Activated CD4-positive, alpha-beta memory T cell treated with anti-CD3 and anti-CD28 coated beads for 36 hours (primary cell): Measurements from ENCODE around the gene THAP11. TPM values are rescaled to one million over a fixed set of nuclear protein-coding genes. Genes with fewer than 3 reads are reported as not detected.

Experiments
- CTCF ChIA-PET: fragments of 350-600 bp; sonication (Branson Sonifier 250); formaldehyde crosslinking; loops from one replicate; lab custom pipeline; 2021; ENCODE audit warnings: antibody characterized with exemption, inconsistent platforms; lab: Charles Lee
- POLR2A ChIA-PET: fragments of 350-600 bp; sonication (Branson Sonifier 250); formaldehyde crosslinking; loops from one replicate; lab custom pipeline; 2021; ENCODE audit warnings: antibody characterized with exemption; lab: Charles Lee
- DNase-seq: peaks from one replicate; pipeline ENCODE4 v3.0.0-alpha.2; 2020
- H3K27ac Mint-ChIP-seq: one replicate; pipeline ENCODE4 v1.8.0; 2021; ENCODE audit warnings: mixed read lengths
- H3K27me3 Mint-ChIP-seq: one replicate; pipeline ENCODE4 v1.8.0; 2021; ENCODE audit warnings: mixed read lengths
- H3K36me3 Mint-ChIP-seq: one replicate; pipeline ENCODE4 v1.8.0; 2021; ENCODE audit warnings: mixed read lengths
- H3K4me1 Mint-ChIP-seq: one replicate; pipeline ENCODE4 v1.8.0; 2021; ENCODE audit warnings: low read depth, mixed read lengths
- H3K4me3 Mint-ChIP-seq: one replicate; pipeline ENCODE4 v1.8.0; 2021; ENCODE audit warnings: mild to moderate bottlenecking, mixed read lengths
- H3K9me3 Mint-ChIP-seq: one replicate; pipeline ENCODE4 v1.8.0; 2021; ENCODE audit warnings: mixed read lengths
- intact Hi-C: fragments of 100-400 bp; cut with micrococcal nuclease; formaldehyde crosslinking; loops from one replicate; pipeline ENCODE4 v1.15.1; 2023
- total RNA-seq, 2 experiments: library from RNA; stranded (reverse); gene quantifications; one replicate each; pipeline ENCODE4 v1.2.3, GENCODE V29; 2021

THAP11 gene
- total RNA-seq, result 10 to 100 TPM; 31.8 to 32.1 TPM

GRCh38 chr16:67841816-67842508 is at the start of gene THAP11:
TSS of gene THAP11 (plus strand) at chr16:67842320. CDS start at chr16:67842555, 235 bp downstream.
- H3K4me3 Mint-ChIP-seq, result peak within 1 kb of the TSS; percentile 90
- H3K36me3 Mint-ChIP-seq, result no peaks in the 10 kb centered on the region
- peak; percentile 97 for DNase-seq
- ChIA-PET CTCF (interaction anchor here (1.0 to 1.5 kb wide), 4 partner anchors 25 to 179 kb away, joined by 3 to 6 read pairs (median 3); no protein-coding TSS in a partner anchor), POLR2A (interaction anchor here (1.3 kb wide), 1 partner anchor 35 kb away, joined by 3 read pairs; the partner anchor contains the start of genes RANBP10 and TSNAXIP1)
- intact Hi-C loops, result loop anchor here (1.0 to 10.0 kb wide), 6 partner anchors 9 to 177 kb away; partner anchors contain the start of genes ACD, C16orf86, ENKD1 and GFOD2
- H3K4me1 Mint-ChIP-seq, result peaks cover 34% of the 10 kb centered on the region
- H3K27me3 Mint-ChIP-seq, result no peaks in the 10 kb centered on the region
- H3K27ac Mint-ChIP-seq, result peak within 1 kb of the TSS; percentile 95
- H3K9me3 Mint-ChIP-seq, result no peaks in the 10 kb centered on the region

GRCh38 chr16:67796099-67796718 is 45.9 kb upstream of the THAP11 start:
- Mint-ChIP-seq H3K27me3 (no peaks in the 10 kb centered on the region), H3K4me1 (peaks cover 26% of the 10 kb centered on the region), H3K9me3 (no peaks in the 10 kb centered on the region), H3K36me3 (peaks cover 13% of the 10 kb centered on the region), H3K4me3 (no peak overlapping the region), H3K27ac (no peak overlapping the region)
- CTCF ChIA-PET, result interaction anchor here (1.3 to 2.1 kb wide), 2 partner anchors 20 to 276 kb away, joined by 3 to 9 read pairs; no protein-coding TSS in a partner anchor
- no peak for DNase-seq
- intact Hi-C loops, result no loop called here
- POLR2A ChIA-PET, result interaction anchor here (0.6 kb wide), 1 partner anchor 57 kb away, joined by 3 read pairs; no protein-coding TSS in a partner anchor

- DNase-seq, result no peak
- CTCF ChIA-PET, result interaction anchor here (1.1 to 5.3 kb wide), 4 partner anchors 8 to 240 kb away, joined by 3 to 51 read pairs (median 4); no protein-coding TSS in a partner anchor
- Mint-ChIP-seq H3K36me3 (peaks cover 35% of the 10 kb centered on the region), H3K4me3 (no peak overlapping the region), H3K27me3 (no peaks in the 10 kb centered on the region), H3K27ac (peak overlapping the region; percentile 38), H3K4me1 (peaks cover 62% of the 10 kb centered on the region), H3K9me3 (no peaks in the 10 kb centered on the region)
- POLR2A ChIA-PET, result interaction anchor here (0.8 kb wide), 1 partner anchor 8 kb away, joined by 5 read pairs; no protein-coding TSS in a partner anchor
- intact Hi-C loops, result loop anchor here (10.0 kb wide), 1 partner anchor 276 kb away; the partner anchor contains the start of gene RIPOR1
Observed at GRCh38 chr16:67800338-67800926, 41.7 kb upstream of the THAP11 start.

GRCh38 chr16:67801241-67801640 is 40.9 kb upstream of the THAP11 start:
- Mint-ChIP-seq H3K4me3 (no peak overlapping the region), H3K27ac (peak overlapping the region; percentile 78), H3K9me3 (no peaks in the 10 kb centered on the region), H3K4me1 (peaks cover 64% of the 10 kb centered on the region), H3K36me3 (peaks cover 35% of the 10 kb centered on the region), H3K27me3 (no peaks in the 10 kb centered on the region)
- DNase-seq, result no peak
- ChIA-PET POLR2A (interaction anchor here (0.8 kb wide), 1 partner anchor 9 kb away, joined by 5 read pairs; no protein-coding TSS in a partner anchor), CTCF (interaction anchor here (1.1 to 5.3 kb wide), 3 partner anchors 15 to 239 kb away, joined by 3 to 51 read pairs (median 4); no protein-coding TSS in a partner anchor)
- intact Hi-C loops, result loop anchor here (10.0 kb wide), 1 partner anchor 276 kb away; the partner anchor contains the start of gene RIPOR1

- peak; percentile 68 for DNase-seq
- peaks cover 33% of the 10 kb centered on the region for H3K36me3 Mint-ChIP-seq
- peak overlapping the region; percentile 78 for H3K27ac Mint-ChIP-seq
- no peak overlapping the region for H3K4me3 Mint-ChIP-seq
- no peaks in the 10 kb centered on the region for H3K9me3 Mint-ChIP-seq
- intact Hi-C loops, result loop anchor here (10.0 kb wide), 1 partner anchor 277 kb away; the partner anchor contains the start of gene RIPOR1
- no peaks in the 10 kb centered on the region for H3K27me3 Mint-ChIP-seq
- POLR2A ChIA-PET, result no interaction called here
- peaks cover 60% of the 10 kb centered on the region for H3K4me1 Mint-ChIP-seq
- CTCF ChIA-PET, result interaction anchor here (0.6 to 5.3 kb wide), 3 partner anchors 14 to 321 kb away, joined by 3 to 51 read pairs (median 4); partner anchors contain the start of gene ATP6V0D1
Observed at GRCh38 chr16:67801883-67802282, 40.2 kb upstream of the THAP11 start.

- Mint-ChIP-seq H3K4me3 (no peak overlapping the region), H3K36me3 (peaks cover 33% of the 10 kb centered on the region), H3K4me1 (peaks cover 56% of the 10 kb centered on the region), H3K27me3 (no peaks in the 10 kb centered on the region), H3K27ac (peak overlapping the region; percentile 30), H3K9me3 (no peaks in the 10 kb centered on the region)
- peak; percentile 35 for DNase-seq
- ChIA-PET POLR2A (no interaction called here), CTCF (interaction anchor here (0.7 to 5.3 kb wide), 3 partner anchors 10 to 416 kb away, joined by 3 to 51 read pairs (median 3); no protein-coding TSS in a partner anchor)
- intact Hi-C loops, result loop anchor here (10.0 kb wide), 1 partner anchor 279 kb away; the partner anchor contains the start of gene RIPOR1
Observed at GRCh38 chr16:67803894-67804293, 38.2 kb upstream of the THAP11 start.

- Mint-ChIP-seq H3K9me3 (no peaks in the 10 kb centered on the region), H3K4me1 (peaks cover 53% of the 10 kb centered on the region), H3K27me3 (no peaks in the 10 kb centered on the region), H3K36me3 (peaks cover 29% of the 10 kb centered on the region), H3K27ac (peak overlapping the region; percentile 56), H3K4me3 (peak overlapping the region; percentile 93)
- intact Hi-C loops, result loop anchor here (5.0 to 10.0 kb wide), 4 partner anchors 132 to 280 kb away; partner anchors contain the start of genes C16orf86, ENKD1, PSMB10 and RIPOR1
- CTCF ChIA-PET, result interaction anchor here (5.3 kb wide), 1 partner anchor 11 kb away, joined by 51 read pairs; no protein-coding TSS in a partner anchor
- POLR2A ChIA-PET, result no interaction called here
- DNase-seq, result no peak
Observed at GRCh38 chr16:67804853-67805542, 37.1 kb upstream of the THAP11 start.

- H3K36me3 Mint-ChIP-seq, result peaks cover 25% of the 10 kb centered on the region
- DNase-seq, result peak; percentile 16
- ChIA-PET POLR2A (interaction anchor here (1.2 to 2.0 kb wide), 8 partner anchors 10 to 285 kb away, joined by 4 to 14 read pairs (median 8); partner anchors contain the start of genes CENPT, GFOD2, NUTF2 and PSMB10), CTCF (interaction anchor here (0.6 to 2.7 kb wide), 12 partner anchors 10 to 408 kb away, joined by 3 to 75 read pairs (median 4); partner anchors contain the start of gene CENPT)
- intact Hi-C loops, result loop anchor here (1.0 to 10.0 kb wide), 7 partner anchors 36 to 325 kb away; partner anchors contain the start of genes ATP6V0D1, C16orf86, ENKD1 and GFOD2
- H3K27me3 Mint-ChIP-seq, result no peaks in the 10 kb centered on the region
- H3K27ac Mint-ChIP-seq, result peak overlapping the region; percentile 56
- H3K4me1 Mint-ChIP-seq, result peaks cover 46% of the 10 kb centered on the region
- H3K4me3 Mint-ChIP-seq, result peak overlapping the region; percentile 93
- H3K9me3 Mint-ChIP-seq, result no peaks in the 10 kb centered on the region
Observed at GRCh38 chr16:67805718-67806427, 36.2 kb upstream of the THAP11 start.

- H3K9me3 Mint-ChIP-seq, result no peaks in the 10 kb centered on the region
- DNase-seq, result peak; percentile 98
- H3K4me3 Mint-ChIP-seq, result peak within 1 kb of the TSS; percentile 93
- intact Hi-C loops, result loop anchor here (1.0 to 10.0 kb wide), 7 partner anchors 36 to 325 kb away; partner anchors contain the start of genes ATP6V0D1, C16orf86, ENKD1 and GFOD2
- ChIA-PET POLR2A (interaction anchor here (0.8 to 2.0 kb wide), 10 partner anchors 10 to 285 kb away, joined by 3 to 14 read pairs (median 6); partner anchors contain the start of genes CENPT, GFOD2, NUTF2 and PSMB10), CTCF (interaction anchor here (0.6 to 2.7 kb wide), 13 partner anchors 9 to 409 kb away, joined by 3 to 75 read pairs (median 3); partner anchors contain the start of gene CENPT)
- peaks cover 22% of the 10 kb centered on the region for H3K36me3 Mint-ChIP-seq
- no peaks in the 10 kb centered on the region for H3K27me3 Mint-ChIP-seq
- peak within 1 kb of the TSS; percentile 91 for H3K27ac Mint-ChIP-seq
- peaks cover 39% of the 10 kb centered on the region for H3K4me1 Mint-ChIP-seq
Observed at GRCh38 chr16:67806428-67807147, 35.5 kb upstream of the THAP11 start, which contains the start of the genes RANBP10 and TSNAXIP1. TSS of gene RANBP10 (minus strand) at chr16:67806560. CDS start at chr16:67806536, 24 bp downstream. TSS of gene TSNAXIP1 (plus strand) at chr16:67806889. CDS start at chr16:67807150, 261 bp downstream.
